BLaER1 (cell line): ENCODE data around the gene SYNPO2.
A peak's percentile ranks its signal among the peaks of the same experiment; 100 is the strongest.

Experiments
- H3K27ac ChIP-seq: shearing (Covaris generic); formaldehyde crosslinking; 2 replicates; pipeline ENCODE4 v1.8.1; 2022
- H3K27me3 ChIP-seq: shearing (Covaris generic); formaldehyde crosslinking; 2 replicates; pipeline ENCODE4 v1.8.1; 2022
- H3K36me3 ChIP-seq: shearing (Covaris generic); formaldehyde crosslinking; 2 replicates; pipeline ENCODE4 v1.8.1; 2022
- H3K4me1 ChIP-seq: shearing (Covaris generic); formaldehyde crosslinking; 2 replicates; pipeline ENCODE4 v1.8.1; 2022
- H3K4me2 ChIP-seq: shearing (Covaris generic); formaldehyde crosslinking; 2 replicates; pipeline ENCODE4 v1.8.1; 2022
- H3K4me3 ChIP-seq: shearing (Covaris generic); formaldehyde crosslinking; 2 replicates; pipeline ENCODE4 v1.8.1; 2022
- H3K9ac ChIP-seq: shearing (Covaris generic); formaldehyde crosslinking; 2 replicates; pipeline ENCODE4 v1.8.1; 2022
- H3K9me3 ChIP-seq: shearing (Covaris generic); formaldehyde crosslinking; 2 replicates; pipeline ENCODE4 v1.8.1; 2022
- H4K20me1 ChIP-seq: shearing (Covaris generic); formaldehyde crosslinking; 2 replicates; pipeline ENCODE4 v1.8.1; 2022
- Cebpa-rat ChIP-seq: shearing (Covaris generic); IDR thresholded peaks from 2 replicates; pipeline ENCODE4 v1.8.1; 2022

The SYNPO2 gene

DNA sequence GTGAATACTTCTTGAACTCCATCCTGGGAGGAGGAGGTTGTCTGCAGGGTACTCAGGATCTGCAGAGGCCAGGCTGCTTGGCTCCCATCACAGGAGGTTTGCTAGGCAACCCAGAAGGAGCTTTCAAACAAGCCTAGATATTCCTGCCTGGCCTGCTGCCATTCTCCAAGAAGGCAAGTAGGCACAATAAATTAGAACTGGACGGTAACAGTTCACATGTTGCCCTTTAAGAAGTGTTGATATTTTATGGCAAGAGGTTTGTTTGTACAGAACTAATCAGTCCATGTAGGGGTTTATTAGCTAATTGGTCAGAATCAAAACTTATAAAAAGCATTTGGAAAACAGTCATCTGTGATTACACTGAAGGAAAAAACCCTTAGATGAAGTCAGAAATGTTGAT is 39.3 kb downstream of the SYNPO2 start:
- no peaks in the 10 kb centered on the region for H3K9me3 ChIP-seq
- H3K4me1 ChIP-seq, result no peaks in the 10 kb centered on the region
- H3K36me3 ChIP-seq, result no peaks in the 10 kb centered on the region
- H3K27me3 ChIP-seq, result no peaks in the 10 kb centered on the region
- no peak overlapping the region for H3K4me2 ChIP-seq
- no peak overlapping the region for H3K27ac ChIP-seq
- TF ChIP-seq Cebpa-rat, result no peak
- no peak overlapping the region for H3K9ac ChIP-seq
- no peak overlapping the region for H3K4me3 ChIP-seq
- H4K20me1 ChIP-seq, result no peaks in the 10 kb centered on the region

GRCh38 chr4:118930255-118930654 is 41.6 kb downstream of the SYNPO2 start:
- Histone ChIP-seq H3K27me3 (no peaks in the 10 kb centered on the region), H3K36me3 (no peaks in the 10 kb centered on the region), H3K9me3 (no peaks in the 10 kb centered on the region), H3K4me1 (no peaks in the 10 kb centered on the region), H3K4me3 (no peak overlapping the region), H3K4me2 (no peak overlapping the region), H3K27ac (no peak overlapping the region), H3K9ac (no peak overlapping the region), H4K20me1 (no peaks in the 10 kb centered on the region)
- TF ChIP-seq Cebpa-rat, result no peak

DNA sequence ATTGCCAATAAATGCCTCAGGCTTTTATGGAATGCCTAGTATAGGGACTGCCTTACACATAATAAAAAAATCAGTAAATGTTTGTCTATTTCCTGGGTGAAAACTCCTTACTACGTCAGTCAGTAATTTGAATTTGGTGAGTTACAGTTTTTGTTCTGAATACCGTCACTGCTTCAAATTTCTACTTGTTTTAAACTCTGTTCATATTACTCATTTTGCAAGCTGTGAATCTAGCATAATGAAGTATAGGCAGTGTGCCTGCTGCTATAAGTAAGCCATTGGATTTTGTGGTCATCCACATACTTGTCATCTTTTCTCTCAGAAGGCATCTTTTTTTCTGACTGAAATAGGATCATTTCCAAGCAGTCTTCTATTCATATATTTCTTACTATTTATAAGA is 43.1 kb downstream of the SYNPO2 start:
- TF ChIP-seq Cebpa-rat, result no peak
- Histone ChIP-seq H4K20me1 (no peaks in the 10 kb centered on the region), H3K4me1 (no peaks in the 10 kb centered on the region), H3K9ac (no peak overlapping the region), H3K4me3 (no peak overlapping the region), H3K9me3 (no peaks in the 10 kb centered on the region), H3K36me3 (no peaks in the 10 kb centered on the region), H3K4me2 (no peak overlapping the region), H3K27ac (no peak overlapping the region), H3K27me3 (no peaks in the 10 kb centered on the region)

- Histone ChIP-seq H3K4me2 (no peak overlapping the region), H3K9me3 (no peaks in the 10 kb centered on the region), H3K4me1 (peaks cover 8% of the 10 kb centered on the region), H4K20me1 (no peaks in the 10 kb centered on the region), H3K36me3 (no peaks in the 10 kb centered on the region), H3K9ac (no peak overlapping the region), H3K4me3 (no peak overlapping the region), H3K27me3 (no peaks in the 10 kb centered on the region), H3K27ac (no peak overlapping the region)
- no peak for TF ChIP-seq Cebpa-rat
Measured at GRCh38 chr4:118935819-118936218, 47.2 kb downstream of the SYNPO2 start.

DNA sequence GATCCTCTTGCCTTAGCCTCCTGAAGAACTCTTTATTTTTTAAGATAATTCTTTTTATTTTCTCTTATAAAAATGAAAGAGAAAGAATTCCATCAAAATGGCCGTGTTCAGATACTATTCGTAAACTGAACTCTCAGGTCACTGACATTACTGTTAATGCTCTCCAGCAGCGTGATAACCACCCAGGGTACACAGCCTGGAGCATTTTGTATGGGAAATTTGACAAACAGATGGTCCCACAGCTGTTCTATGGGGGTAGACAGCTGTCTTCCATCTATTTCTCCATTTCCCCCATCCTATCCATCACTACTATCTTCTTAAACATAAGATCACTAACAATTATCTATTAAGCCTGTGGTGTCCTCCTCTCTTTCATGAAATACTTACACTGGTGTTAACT is 47.8 kb downstream of the SYNPO2 start:
- Histone ChIP-seq H3K4me1 (peaks cover 8% of the 10 kb centered on the region), H4K20me1 (no peaks in the 10 kb centered on the region), H3K36me3 (no peaks in the 10 kb centered on the region), H3K4me3 (no peak overlapping the region), H3K27ac (no peak overlapping the region), H3K4me2 (no peak overlapping the region), H3K27me3 (no peaks in the 10 kb centered on the region), H3K9me3 (no peaks in the 10 kb centered on the region), H3K9ac (no peak overlapping the region)
- TF ChIP-seq Cebpa-rat, result no peak

GRCh38 chr4:118939169-118939783 is 50.6 kb downstream of the SYNPO2 start:
- H3K4me3 ChIP-seq, result no peak overlapping the region
- H3K36me3 ChIP-seq, result no peaks in the 10 kb centered on the region
- H3K9ac ChIP-seq, result no peak overlapping the region
- no peak overlapping the region for H3K27ac ChIP-seq
- no peaks in the 10 kb centered on the region for H3K9me3 ChIP-seq
- no peaks in the 10 kb centered on the region for H3K27me3 ChIP-seq
- H3K4me1 ChIP-seq, result peaks cover 8% of the 10 kb centered on the region
- no peaks in the 10 kb centered on the region for H4K20me1 ChIP-seq
- peak overlapping the region; percentile 23; the same call in 1 of the 2 replicates for H3K4me2 ChIP-seq
- TF ChIP-seq Cebpa-rat, result no peak

- TF ChIP-seq Cebpa-rat, result no peak
- Histone ChIP-seq H3K4me1 (peaks cover 8% of the 10 kb centered on the region), H3K36me3 (no peaks in the 10 kb centered on the region), H3K9me3 (no peaks in the 10 kb centered on the region), H3K27ac (no peak overlapping the region), H4K20me1 (no peaks in the 10 kb centered on the region), H3K9ac (no peak overlapping the region), H3K4me2 (no peak overlapping the region), H3K27me3 (no peaks in the 10 kb centered on the region), H3K4me3 (no peak overlapping the region)
Measured at GRCh38 chr4:118941149-118941548, 52.5 kb downstream of the SYNPO2 start.

DNA sequence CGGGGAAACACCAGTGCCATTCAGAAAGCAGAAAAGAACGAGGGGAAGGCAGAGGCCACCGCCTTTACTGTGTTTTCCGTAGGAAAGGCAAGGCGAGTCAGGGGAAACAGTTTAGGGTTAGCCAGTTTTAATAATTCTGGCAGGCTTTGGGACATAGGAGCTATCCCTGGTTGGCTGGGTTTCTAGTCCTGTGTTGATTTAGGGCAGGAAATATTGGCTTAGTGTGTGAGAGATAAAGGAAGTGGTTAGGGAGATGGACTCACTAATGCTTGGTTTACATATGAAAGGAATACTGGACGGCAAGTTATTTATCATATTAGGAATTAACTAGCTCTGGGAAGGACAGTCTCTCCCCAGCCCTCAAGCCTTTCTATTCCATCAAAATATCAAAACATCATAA is 53.1 kb downstream of the SYNPO2 start:
- Histone ChIP-seq H3K9me3 (no peaks in the 10 kb centered on the region), H3K27me3 (no peaks in the 10 kb centered on the region), H3K36me3 (no peaks in the 10 kb centered on the region), H3K4me2 (no peak overlapping the region), H3K4me3 (no peak overlapping the region), H3K27ac (no peak overlapping the region), H4K20me1 (no peaks in the 10 kb centered on the region), H3K9ac (no peak overlapping the region), H3K4me1 (peaks cover 8% of the 10 kb centered on the region)
- TF ChIP-seq Cebpa-rat, result no peak

DNA sequence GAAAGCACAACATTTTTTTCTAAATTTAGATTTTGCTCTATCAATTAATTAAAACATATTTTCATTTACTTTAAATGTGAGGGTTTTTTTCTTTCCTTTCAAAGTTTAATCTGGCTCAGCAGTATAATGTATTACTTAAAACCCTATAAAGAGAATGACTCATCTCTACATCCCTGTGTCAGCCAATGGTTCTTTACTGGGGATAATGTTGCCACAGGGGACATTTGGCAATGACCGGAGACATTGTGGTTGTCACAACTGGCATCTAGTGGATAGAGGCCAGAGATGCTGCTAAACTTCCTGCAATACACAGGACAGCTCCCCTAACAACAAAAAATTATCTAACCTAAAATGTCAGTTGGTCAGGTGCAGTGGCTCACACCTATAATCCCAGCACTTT is 53.8 kb downstream of the SYNPO2 start:
- Histone ChIP-seq H3K27me3 (no peaks in the 10 kb centered on the region), H3K36me3 (no peaks in the 10 kb centered on the region), H3K4me2 (no peak overlapping the region), H3K9me3 (no peaks in the 10 kb centered on the region), H3K4me1 (peaks cover 8% of the 10 kb centered on the region), H3K4me3 (no peak overlapping the region), H3K27ac (no peak overlapping the region), H4K20me1 (no peaks in the 10 kb centered on the region), H3K9ac (no peak overlapping the region)
- no peak for TF ChIP-seq Cebpa-rat

DNA sequence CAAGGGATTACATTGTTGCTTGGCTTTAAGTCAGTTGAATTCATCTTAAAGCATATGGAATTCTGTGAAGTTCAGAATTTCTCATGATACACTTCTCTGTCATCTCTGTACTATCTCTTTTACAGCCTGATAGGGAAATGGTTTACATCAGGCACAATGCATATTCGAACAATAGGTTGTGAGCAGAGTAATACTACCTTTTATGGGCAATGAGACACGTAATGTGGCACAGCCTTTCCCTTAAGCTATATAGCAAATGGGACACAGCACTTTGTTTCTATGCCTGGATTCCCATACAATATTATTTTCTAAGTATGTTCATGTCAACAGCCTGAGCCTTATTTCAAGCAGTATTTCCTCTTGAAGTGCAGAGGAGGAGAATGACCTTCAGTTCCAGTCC is 58.4 kb downstream of the SYNPO2 start:
- no peaks in the 10 kb centered on the region for H3K27me3 ChIP-seq
- no peak overlapping the region for H3K9ac ChIP-seq
- no peak overlapping the region for H3K4me3 ChIP-seq
- no peak overlapping the region for H3K4me2 ChIP-seq
- H3K9me3 ChIP-seq, result no peaks in the 10 kb centered on the region
- H3K27ac ChIP-seq, result no peak overlapping the region
- no peaks in the 10 kb centered on the region for H4K20me1 ChIP-seq
- no peak for TF ChIP-seq Cebpa-rat
- peaks cover 15% of the 10 kb centered on the region for H3K4me1 ChIP-seq
- H3K36me3 ChIP-seq, result no peaks in the 10 kb centered on the region
